ENCODE results near the gene CYS1.

DNA sequence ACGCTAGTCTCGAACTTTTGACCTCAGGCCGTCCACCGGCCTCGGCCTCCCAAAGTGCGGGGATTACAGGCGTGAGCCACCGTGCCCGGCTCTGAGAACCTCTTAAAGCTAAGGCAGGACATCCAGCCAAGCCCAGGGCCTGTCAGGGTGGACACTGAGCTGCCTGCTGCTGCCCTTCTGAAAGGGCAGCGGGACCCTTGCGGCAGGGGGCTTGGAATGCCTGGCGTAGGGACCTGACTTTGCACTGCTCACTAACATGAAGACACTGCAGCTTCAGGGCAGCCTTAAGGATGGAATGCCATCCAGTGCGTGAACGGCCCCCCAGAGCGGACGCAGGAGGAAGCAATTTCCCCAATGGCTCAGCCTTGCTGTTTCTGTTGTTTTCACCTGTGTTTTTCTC lies 9.0 kb downstream of the CYS1 start:
- TF ChIP-seq CTCF (optimal IDR thresholded peaks at IDR 0.05 in 1 of 3, IDR thresholded peaks at IDR 0.05 in 1 of 3, conservative IDR thresholded peaks at IDR 0.05 in 1 of 3; ENCODE audit: extremely low read depth in 1 of 3, insufficient read depth in 2 of 3, low read length in 3 of 3) (no peak), EZH2 (IDR thresholded peaks at IDR 0.05; ENCODE audit: low read length) (no peak)
